NK-92 (cell line): Measurements from ENCODE around the gene ATG2A.
"Not testable (repeated sequence)": the region's sequence is repeated elsewhere in the genome, so short reads cannot be mapped to it uniquely, and the experiment has no call there.

ENCODE experiments used
- DNase-seq: peaks from one replicate; lab custom pipeline; 2025; ENCODE audit not compliant: unreplicated experiment; lab: John Stamatoyannopoulos, UW

Gene ATG2A

GRCh38 chr11:64857485-64857884, 59.5 kb downstream of the ATG2A start:
- no peak for DNase-seq

- no peak for DNase-seq
Measured at GRCh38 chr11:64856382-64857227, 60.4 kb downstream of the ATG2A start.

DNA sequence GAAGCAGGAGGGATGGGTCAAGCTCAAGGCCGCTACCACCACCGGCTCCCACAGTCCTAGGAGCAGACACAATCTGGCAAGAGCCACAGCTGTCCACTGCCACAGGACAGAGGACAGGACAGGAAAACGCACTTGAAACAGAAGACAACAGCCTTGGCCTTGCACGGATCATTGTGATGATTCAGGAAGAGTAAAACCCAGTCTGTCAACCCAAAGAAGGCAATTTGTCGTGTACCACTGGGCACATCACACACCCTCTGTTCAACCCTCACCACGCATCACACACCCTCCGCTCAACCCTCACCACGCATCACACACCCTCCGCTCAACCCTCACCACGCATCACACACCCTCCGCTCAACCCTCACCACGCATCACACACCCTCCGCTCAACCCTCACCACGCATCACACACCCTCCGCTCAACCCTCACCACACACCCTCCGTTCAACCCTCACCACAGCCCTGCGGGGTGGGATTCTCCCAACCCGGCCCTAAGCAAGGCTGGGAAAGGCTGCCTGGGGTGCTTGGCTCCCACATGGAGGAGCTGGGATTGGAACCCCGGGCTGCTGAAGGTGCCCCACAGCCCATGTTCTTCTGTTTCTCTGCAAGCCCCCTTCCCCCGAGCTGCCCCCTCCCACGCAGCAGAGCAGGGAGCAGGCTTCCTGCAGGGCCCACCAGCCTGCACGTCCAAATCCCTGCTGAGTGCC, 61.3 kb downstream of the ATG2A start:
- DNase-seq: no peak

GRCh38 chr11:64854534-64855502, 62.2 kb downstream of the ATG2A start:
- no peak for DNase-seq

- DNase-seq: no peak
Measured at GRCh38 chr11:64854157-64854533, 62.9 kb downstream of the ATG2A start.

- DNase-seq: no peak
Measured at GRCh38 chr11:64853709-64854108, 63.3 kb downstream of the ATG2A start.

- no peak for DNase-seq
Measured at GRCh38 chr11:64852804-64853509, 64.1 kb downstream of the ATG2A start.

DNA sequence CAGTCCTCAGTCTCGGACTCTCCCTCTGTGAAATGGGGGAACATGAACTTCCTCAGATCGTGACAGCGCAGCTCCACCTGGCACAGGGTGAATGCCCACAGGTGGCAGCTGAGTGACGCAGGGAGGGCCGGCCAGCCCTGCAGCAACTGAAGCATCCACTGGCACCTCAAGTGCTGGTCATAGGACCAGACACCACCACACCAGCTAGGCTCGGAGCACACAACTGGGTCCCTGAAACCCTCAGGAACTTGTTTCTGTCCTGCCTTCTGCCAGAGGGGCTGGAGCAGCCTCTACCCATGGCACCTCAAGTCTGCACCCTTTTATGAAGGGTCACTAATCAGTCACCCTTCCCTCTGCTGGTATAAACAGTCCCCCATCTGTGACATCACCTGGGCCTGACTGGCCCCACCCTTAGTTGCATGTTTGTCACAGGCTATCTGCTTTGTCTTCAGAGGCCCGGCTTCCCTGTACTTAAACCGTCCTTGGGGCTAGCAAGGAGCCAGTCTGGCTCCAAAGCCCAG, 65.1 kb downstream of the ATG2A start:
- DNase-seq: no peak

DNA sequence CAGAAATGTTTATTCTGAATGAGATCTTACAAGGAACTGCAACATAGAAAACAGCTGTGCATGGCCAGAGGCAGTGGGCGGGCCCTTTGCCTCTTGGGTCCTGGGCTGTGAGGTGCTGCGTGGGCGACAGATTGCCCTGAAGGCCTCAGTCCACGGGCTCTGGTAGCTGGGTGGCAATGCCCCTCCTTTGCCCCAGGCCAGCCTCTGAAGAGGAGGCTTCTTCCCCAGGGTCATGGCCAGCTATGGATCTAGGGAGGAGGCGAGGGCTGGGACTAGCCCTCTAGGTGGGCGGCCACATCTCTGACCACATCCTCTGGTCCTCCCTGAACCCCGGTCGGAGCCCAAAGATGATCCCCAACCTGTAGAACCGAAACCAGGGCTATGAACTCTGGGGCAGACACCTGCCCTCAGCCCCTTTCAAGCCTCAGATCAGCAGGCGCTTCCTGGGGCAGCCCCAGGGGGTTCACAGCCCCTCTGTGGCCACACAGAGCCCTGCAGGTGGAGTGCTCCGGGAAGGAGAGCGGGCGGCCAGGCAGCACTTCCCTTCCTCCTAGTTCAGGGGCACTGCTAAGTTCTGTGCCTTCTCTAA, 65.9 kb downstream of the ATG2A start:
- DNase-seq: no peak

DNA sequence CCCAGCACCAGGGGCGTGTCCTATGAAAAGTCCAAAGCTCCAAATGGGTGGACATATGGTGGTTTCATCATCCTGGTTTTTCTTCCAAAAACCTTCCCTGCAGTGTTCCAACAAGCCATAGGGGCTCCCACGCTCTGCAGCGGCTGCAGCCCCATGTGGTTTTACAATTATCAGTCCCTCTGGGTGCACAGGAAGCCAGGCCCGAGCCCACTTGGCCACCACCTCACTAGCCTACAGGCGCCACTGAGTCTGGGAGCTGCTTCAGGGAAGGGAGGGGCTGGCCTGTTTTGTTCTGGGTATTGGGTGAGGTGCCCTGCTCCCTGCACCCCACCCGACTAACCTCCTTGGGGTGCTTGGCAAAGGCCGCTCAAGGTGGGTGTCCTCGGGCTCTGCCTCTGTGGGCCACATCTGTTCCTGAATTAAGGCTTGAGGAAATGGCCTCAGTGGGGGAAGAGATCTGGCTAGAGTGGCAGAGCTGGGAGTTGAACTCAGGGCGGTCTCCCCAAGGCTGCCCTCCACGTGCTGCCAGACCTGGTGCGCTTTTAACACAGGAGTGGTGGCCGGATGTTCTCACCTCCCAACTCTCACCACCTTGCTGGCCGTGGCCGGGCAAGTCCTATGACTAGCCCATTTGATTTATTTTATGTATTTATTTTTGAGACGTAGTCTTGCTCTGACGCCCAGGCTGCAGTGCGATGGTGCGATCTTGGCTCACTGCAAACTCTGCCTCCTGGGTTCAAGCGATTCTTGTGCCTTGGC, 67.2 kb downstream of the ATG2A start:
- DNase-seq: no peak

DNA sequence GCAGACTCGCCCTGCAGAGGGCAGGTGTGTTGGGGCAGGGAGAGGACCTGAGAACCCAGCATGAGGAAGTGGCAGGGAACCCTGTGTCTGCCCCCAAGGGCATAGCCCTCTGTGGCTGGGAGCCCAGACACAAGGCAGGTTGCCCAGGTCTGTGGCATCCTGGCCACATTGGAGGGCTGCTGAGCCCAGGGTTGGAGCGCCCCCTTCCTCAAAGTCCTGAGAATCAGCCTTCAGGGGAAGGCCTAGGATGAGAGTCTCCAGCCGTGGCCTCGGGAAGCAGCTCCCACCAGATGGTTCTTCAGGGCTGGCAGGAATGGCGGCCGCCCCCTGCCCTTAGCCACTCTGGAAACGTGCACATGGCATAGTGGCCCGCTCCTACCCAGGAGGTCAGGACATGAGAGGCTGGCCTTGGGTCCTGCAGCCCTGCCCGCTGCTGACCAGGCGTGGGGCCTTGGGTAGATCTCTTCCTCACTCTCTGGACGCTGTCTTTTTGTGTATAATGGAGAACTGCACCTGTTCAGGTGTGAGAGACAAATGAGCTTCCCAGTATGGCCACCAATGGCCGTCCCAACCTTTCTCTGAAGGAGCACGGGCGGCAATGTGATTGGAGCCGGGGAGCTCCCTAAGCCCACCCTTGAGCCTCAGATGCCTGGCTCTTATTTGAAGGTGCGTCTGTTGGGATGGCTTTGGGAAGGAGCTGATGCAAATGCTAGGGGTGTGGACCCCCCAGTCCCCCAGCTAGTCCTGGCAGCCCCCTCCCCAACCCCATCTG, 68.0 kb downstream of the ATG2A start:
- no peak for DNase-seq

- DNase-seq: no peak
Measured at GRCh38 chr11:64848214-64848825, 68.7 kb downstream of the ATG2A start.

DNA sequence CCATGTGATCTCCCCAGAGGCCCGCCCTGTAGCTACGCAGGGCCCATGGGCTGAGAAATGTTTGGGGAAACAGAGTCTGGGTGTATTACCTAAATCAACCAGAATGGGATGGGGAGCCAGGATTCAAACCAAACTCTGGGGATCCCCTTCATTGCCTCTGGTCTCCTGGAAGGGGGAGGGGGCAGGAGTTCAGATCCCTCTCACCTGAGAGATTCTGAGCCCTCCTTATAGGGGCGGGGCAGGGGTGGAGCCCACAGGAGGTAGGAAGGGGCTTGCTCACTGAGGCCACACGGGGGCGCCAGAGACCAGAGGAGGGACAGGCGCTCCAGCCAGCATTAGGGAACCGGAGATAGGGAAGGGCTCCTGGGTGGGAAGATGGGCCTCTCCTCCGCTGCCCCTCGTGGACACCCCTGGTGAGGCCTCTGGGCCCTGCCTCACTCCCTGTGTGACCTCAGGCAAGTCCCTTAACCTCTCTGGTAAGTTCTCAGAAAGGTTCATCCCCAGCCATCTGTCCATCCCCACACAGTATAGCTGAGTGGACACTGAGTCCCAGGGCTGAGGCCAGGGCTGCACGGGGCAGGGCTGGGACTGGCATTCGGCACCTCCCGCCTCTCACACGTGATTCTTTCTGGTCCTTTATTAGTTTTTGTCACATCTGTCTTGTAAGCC, 69.9 kb downstream of the ATG2A start:
- DNase-seq: no peak

- DNase-seq: not testable (repeated sequence)
Measured at GRCh38 chr11:64845776-64846129, 71.3 kb downstream of the ATG2A start.

- DNase-seq: no peak
Measured at GRCh38 chr11:64845129-64845775, 71.8 kb downstream of the ATG2A start.
